H1 (cell line): ENCODE data around the gene MRPL4. TPM values are rescaled to one million over a fixed set of nuclear protein-coding genes. Genes with fewer than 3 reads are reported as not detected.

Experiments
- CTCF ChIA-PET: fragments of 300-600 bp; sonication (Branson Sonifier 250); formaldehyde crosslinking; loops from one replicate; lab custom pipeline; 2021; ENCODE audit not compliant: partially characterized antibody; lab: Charles Lee
- POLR2A ChIA-PET: fragments of 300-600 bp; sonication (Branson Sonifier 250); formaldehyde crosslinking; loops from one replicate; lab custom pipeline; 2021; ENCODE audit warnings: inconsistent platforms; ENCODE audit not compliant: partially characterized antibody; lab: Charles Lee
- DNase-seq, 2 experiments: peaks; one replicate each; pipeline versions ENCODE4 v3.0.0 to v3.0.0-alpha.2; 2010 to 2022; ENCODE audit warnings: low spot score in 2 of 2, low read depth in 1 of 2, mixed read lengths in 1 of 2
- FAIRE-seq: peaks from 2 replicates; lab custom pipeline; 2011; peaks lifted over from hg19 to GRCh38; lab: Jason Lieb, UNC
- H2AFZ ChIP-seq: 2 replicates; pipeline ENCODE4 v1.8.1; 2012; ENCODE audit warnings: low read length, inconsistent platforms
- H2AK5ac ChIP-seq: 2 replicates; pipeline ENCODE4 v1.6.1; 2013; ENCODE audit warnings: low read depth, low read length
- H2BK120ac ChIP-seq: replicated peaks from 2 replicates; pipeline ENCODE3; 2013; ENCODE audit warnings: low read depth, low read length, inconsistent platforms
- H2BK12ac ChIP-seq: 2 replicates; pipeline ENCODE4 v1.6.1; 2013; ENCODE audit warnings: low read depth, low read length
- H2BK15ac ChIP-seq: 2 replicates; pipeline ENCODE4 v1.6.1; 2013; ENCODE audit warnings: low read length
- H2BK20ac ChIP-seq: 2 replicates; pipeline ENCODE4 v1.6.1; 2013; ENCODE audit warnings: low read length
- H2BK5ac ChIP-seq: 2 replicates; pipeline ENCODE4 v1.6.1; 2013; ENCODE audit warnings: low read depth, low read length
- H3K14ac ChIP-seq: 2 replicates; pipeline ENCODE4 v1.6.1; 2013; ENCODE audit warnings: inconsistent platforms; ENCODE audit not compliant: insufficient read length
- H3K18ac ChIP-seq: 2 replicates; pipeline ENCODE4 v1.6.1; 2013; ENCODE audit warnings: low read length; ENCODE audit errors: extremely low read depth
- H3K23ac ChIP-seq: 2 replicates; pipeline ENCODE4 v1.6.1; 2013; ENCODE audit warnings: inconsistent platforms; ENCODE audit not compliant: insufficient read length
- H3K23me2 ChIP-seq: 2 replicates; pipeline ENCODE4 v1.6.1; 2013; ENCODE audit warnings: low read depth, low read length
- H3K27ac ChIP-seq: 2 replicates; pipeline ENCODE4 v1.6.1; 2011; ENCODE audit warnings: low read depth, low read length, inconsistent platforms
- H3K27me3 ChIP-seq, 4 experiments: replicated peaks in 1 of 4; 1 replicate in 1 of 4; 2 replicates in 3 of 4; pipeline versions ENCODE4 v1.6.1 to v1.8.1; 2011 to 2013; ENCODE audit warnings: low read length in 3 of 4, mild to moderate bottlenecking in 3 of 4, inconsistent platforms in 2 of 4, mixed read lengths in 2 of 4, moderate library complexity in 1 of 4; ENCODE audit not compliant: control insufficient read depth in 3 of 4, insufficient read depth in 3 of 4; ENCODE audit errors: extremely low read depth in 1 of 4
- H3K36me3 ChIP-seq, 4 experiments: 2 replicates each; pipeline versions ENCODE4 v1.6.1 to v1.8.1; 2011 to 2013; ENCODE audit warnings: mild to moderate bottlenecking in 4 of 4, low read length in 3 of 4, moderate library complexity in 2 of 4, control low read depth in 1 of 4, inconsistent platforms in 1 of 4; ENCODE audit not compliant: insufficient read depth in 4 of 4, control insufficient read depth in 2 of 4
- H3K4ac ChIP-seq: replicated peaks from 2 replicates; pipeline ENCODE3; 2013; ENCODE audit warnings: low read length, low read depth, mixed read lengths, inconsistent platforms; ENCODE audit not compliant: insufficient read length
- H3K4me1 ChIP-seq, 4 experiments: replicated peaks in 1 of 4; 1 replicate in 1 of 4; 2 replicates in 3 of 4; pipeline versions ENCODE4 v1.6.1 to v1.8.1; 2011 to 2013; ENCODE audit warnings: low read length in 3 of 4, inconsistent platforms in 2 of 4, mixed read lengths in 1 of 4; ENCODE audit not compliant: insufficient read depth in 4 of 4, control insufficient read depth in 3 of 4
- H3K4me2 ChIP-seq, 2 experiments: 2 replicates each; pipeline versions ENCODE4 v1.6.1 to v1.8.1; 2011 to 2013; ENCODE audit warnings: low read depth in 2 of 2, low read length in 2 of 2, control low read depth in 1 of 2, inconsistent platforms in 1 of 2, mild to moderate bottlenecking in 1 of 2; ENCODE audit not compliant: insufficient read depth in 1 of 2
- H3K4me3 ChIP-seq, 4 experiments: fragments of 200-600, 300-600 bp in 1 of 4; sonication (generic), shearing (Covaris generic), sonication (Bioruptor Twin) in 1 of 4; 2 replicates each; pipeline versions ENCODE4 v1.5.1 to v1.8.1; 2011 to 2016; ENCODE audit warnings: low read length in 4 of 4, low read depth in 3 of 4, control low read depth in 2 of 4, inconsistent platforms in 2 of 4, mild to moderate bottlenecking in 2 of 4, mixed read lengths in 1 of 4, moderate library complexity in 1 of 4; ENCODE audit not compliant: insufficient read depth in 2 of 4; ENCODE audit errors: extremely low read depth in 1 of 4
- H3K56ac ChIP-seq: replicated peaks from 2 replicates; pipeline ENCODE3; 2013; ENCODE audit warnings: low read depth, mild to moderate bottlenecking, mixed read lengths, low read length, inconsistent platforms; ENCODE audit not compliant: insufficient read length
- H3K79me1 ChIP-seq: 2 replicates; pipeline ENCODE4 v1.6.1; 2013; ENCODE audit warnings: low read depth, low read length, control low read depth
- H3K79me2 ChIP-seq, 2 experiments: 2 replicates each; pipeline versions ENCODE4 v1.6.1 to v1.8.1; 2012 to 2013; ENCODE audit warnings: low read length in 2 of 2, mild to moderate bottlenecking in 2 of 2, inconsistent platforms in 1 of 2; ENCODE audit not compliant: insufficient read depth in 2 of 2, control insufficient read depth in 1 of 2
- H3K9ac ChIP-seq, 4 experiments: replicated peaks in 1 of 4; 1 replicate in 1 of 4; 2 replicates in 3 of 4; pipeline versions ENCODE4 v1.6.1 to v1.8.1; 2011 to 2013; ENCODE audit warnings: low read depth in 3 of 4, low read length in 3 of 4, control low read depth in 2 of 4, mild to moderate bottlenecking in 2 of 4, moderate library complexity in 2 of 4, inconsistent platforms in 1 of 4; ENCODE audit errors: extremely low read depth in 1 of 4
- H3K9me3 ChIP-seq, 2 experiments: 2 replicates each; pipeline versions ENCODE4 v1.6.1 to v1.8.1; 2012 to 2013; ENCODE audit warnings: mild to moderate bottlenecking in 2 of 2, moderate library complexity in 2 of 2, control low read depth in 1 of 2, inconsistent platforms in 1 of 2, low read depth in 1 of 2, low read length in 1 of 2, mixed read lengths in 1 of 2; ENCODE audit not compliant: insufficient read depth in 2 of 2
- H4K20me1 ChIP-seq, 2 experiments: replicated peaks in 1 of 2; 2 replicates each; pipeline versions ENCODE3 to v1.8.1; 2011 to 2013; ENCODE audit warnings: inconsistent platforms in 2 of 2, low read length in 2 of 2, mild to moderate bottlenecking in 1 of 2; ENCODE audit not compliant: insufficient read depth in 2 of 2, control insufficient read depth in 1 of 2
- H4K5ac ChIP-seq: 2 replicates; pipeline ENCODE4 v1.6.1; 2013; ENCODE audit warnings: low read length, low read depth, mixed read lengths, inconsistent platforms; ENCODE audit not compliant: insufficient read length
- H4K8ac ChIP-seq: 2 replicates; pipeline ENCODE4 v1.8.0; 2013; ENCODE audit warnings: mild to moderate bottlenecking, moderate library complexity, low read length, inconsistent platforms; ENCODE audit not compliant: insufficient read depth; ENCODE audit errors: extremely low read depth
- H4K91ac ChIP-seq: replicated peaks from 2 replicates; pipeline ENCODE3; 2013; ENCODE audit warnings: low read length, mixed read lengths, inconsistent platforms; ENCODE audit not compliant: insufficient read length
- HDAC6 ChIP-seq: IDR thresholded peaks from one replicate; pipeline ENCODE4 v1.7.1; 2012; ENCODE audit warnings: low read depth, mild to moderate bottlenecking, inconsistent platforms, low read length, moderate library complexity
- WGBS, 2 experiments: shearing (Covaris generic) in 1 of 2; methylation state at CpG; one replicate each; pipeline versions ENCODE4 v1.1.6 to v1.1.7; 2013 to 2015; ENCODE audit warnings: low lambda C conversion rate in 2 of 2, mixed read lengths in 2 of 2, inconsistent platforms in 1 of 2, low coverage in 1 of 2, missing lambda C conversion rate in 1 of 2; ENCODE audit not compliant: insufficient replicate concordance in 2 of 2, insufficient coverage in 1 of 2, insufficient read length in 1 of 2; ENCODE audit errors: extremely low coverage in 1 of 2, missing lambda C conversion rate in 1 of 2; 5-methylcytosine and 5-hydroxymethylcytosine counted together
- polyA plus RNA-seq, 7 experiments: library from polyadenylated mRNA; depleted of rRNA in 3 of 7; stranded (reverse) in 5 of 7; unstranded in 2 of 7; fragments of >200 nt in 5 of 7; fragments of 200-250 nt in 2 of 7; gene quantifications; 1 replicate in 5 of 7; 2 replicates in 1 of 7; 4 replicates in 1 of 7; pipeline versions ENCODE4 v1.2.1 to v1.2.3, GENCODE V29; 2011 to 2013; ENCODE audit warnings: missing spikeins in 2 of 7, mixed read lengths in 2 of 7
- total RNA-seq: library from RNA; stranded (reverse); fragmentation: NEBNext Ultra II Directional; extraction: Animal tissue kit (Norgen Biotek cat#: 25700); gene quantifications from 2 replicates; pipeline ENCODE4 v1.2.1, GENCODE V29; 2021
- TF ChIP-seq, protein P1 (sequence below): IDR thresholded peaks from 2 replicates; pipeline ENCODE4 v1.6.1; 2012; ENCODE audit warnings: low read length, inconsistent platforms

Gene MRPL4
- total and polyA plus RNA-seq, 2 of the 8 experiments (the other 6 are each of a cell fraction or from before 2014, with no cell fraction given): 82.3 to 187 TPM

DNA sequence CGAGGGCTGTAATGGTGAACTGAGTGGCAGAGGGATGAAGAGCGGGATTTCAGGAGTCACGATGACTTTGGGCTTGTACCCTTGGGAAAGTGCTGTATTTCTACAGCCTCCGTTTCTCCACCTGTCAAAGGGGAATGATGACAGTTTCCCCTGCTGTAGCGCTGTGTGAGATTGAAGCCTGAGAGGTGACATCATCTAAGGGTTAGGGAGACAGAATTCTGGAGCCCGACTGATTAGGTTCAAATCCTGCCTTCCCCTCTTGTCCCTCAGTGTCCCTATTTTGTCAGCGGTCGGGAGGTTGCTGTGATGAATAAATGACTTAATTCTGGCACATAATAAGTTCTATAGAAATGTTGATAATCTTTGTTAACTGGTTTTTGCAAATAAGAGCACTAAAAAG lies 693 bp downstream of the MRPL4 start:
- Histone ChIP-seq H2BK15ac (no peak overlapping the region), H2AK5ac (no peak overlapping the region), H3K4me1 (peaks cover 0 to 4% (median 1%) of the 10 kb centered on the region in 4 experiments; a peak in 1 of 7 replicates), H3K9me3 (no peaks in the 10 kb centered on the region), H3K4me2 (peak overlapping the region; percentile 95 to 99), H3K79me1 (peaks cover 5% of the 10 kb centered on the region; the same call in 1 of the 2 replicates), H2AFZ (peak overlapping the region; percentile 8; the same call in 1 of the 2 replicates), H2BK20ac (no peak overlapping the region), H3K56ac (peak overlapping the region; percentile 88), H2BK5ac (peak overlapping the region; percentile 94; the same call in 1 of the 2 replicates), H4K8ac (peak overlapping the region; percentile 100; the same call in 1 of the 2 replicates), H4K20me1 (peaks cover 0 to 6% of the 10 kb centered on the region in 2 experiments), H3K27me3 (no peaks in the 10 kb centered on the region), H3K9ac (peak overlapping the region in 3 of 4 experiments; percentile 82 to 93 (median 89); a peak in 6 of 7 replicates), H3K23ac (peak overlapping the region; percentile 3), H2BK12ac (no peak overlapping the region), H3K4me3 (peak overlapping the region; percentile 74 to 100 (median 91)), H3K79me2 (peaks cover 0 to 9% of the 10 kb centered on the region in 2 experiments; a peak in 2 of 4 replicates), H2BK120ac (no peak overlapping the region), H4K5ac (peak overlapping the region; percentile 2), H3K14ac (no peak overlapping the region), H3K18ac (no peak overlapping the region), H3K27ac (no peak overlapping the region), H3K23me2 (peaks cover 5% of the 10 kb centered on the region), H3K4ac (peak overlapping the region; percentile 4), H3K36me3 (peaks cover 4 to 14% (median 11%) of the 10 kb centered on the region in 4 experiments; a peak in 5 of 8 replicates), H4K91ac (peak overlapping the region; percentile 39)
- DNase-seq (no peak), FAIRE-seq (no peak)
- ChIA-PET CTCF (interaction anchor here (1.4 kb wide), 1 partner anchor 25 kb away, joined by 3 read pairs; no protein-coding TSS in a partner anchor), POLR2A (interaction anchor here (1.2 to 3.8 kb wide), 6 partner anchors 11 to 163 kb away, joined by 3 to 14 read pairs (median 4); partner anchors contain the start of genes DNMT1 and ICAM5)
- TF ChIP-seq, protein P1, sequence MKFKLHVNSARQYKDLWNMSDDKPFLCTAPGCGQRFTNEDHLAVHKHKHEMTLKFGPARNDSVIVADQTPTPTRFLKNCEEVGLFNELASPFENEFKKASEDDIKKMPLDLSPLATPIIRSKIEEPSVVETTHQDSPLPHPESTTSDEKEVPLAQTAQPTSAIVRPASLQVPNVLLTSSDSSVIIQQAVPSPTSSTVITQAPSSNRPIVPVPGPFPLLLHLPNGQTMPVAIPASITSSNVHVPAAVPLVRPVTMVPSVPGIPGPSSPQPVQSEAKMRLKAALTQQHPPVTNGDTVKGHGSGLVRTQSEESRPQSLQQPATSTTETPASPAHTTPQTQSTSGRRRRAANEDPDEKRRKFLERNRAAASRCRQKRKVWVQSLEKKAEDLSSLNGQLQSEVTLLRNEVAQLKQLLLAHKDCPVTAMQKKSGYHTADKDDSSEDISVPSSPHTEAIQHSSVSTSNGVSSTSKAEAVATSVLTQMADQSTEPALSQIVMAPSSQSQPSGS: 0 out of 2 replicates have a peak, but pooled peaks have one; percentile 4
- TF ChIP-seq HDAC6: no peak
- WGBS, 2 experiments: 33% methylated on average over 8 of the region's 8 CpGs; no CpG with 5 or more reads in 1 of the 2 experiments
